HepG2 (cell line): Measurements from ENCODE around the gene RAET1E. TPM values are rescaled to one million over a fixed set of nuclear protein-coding genes. Genes with fewer than 3 reads are reported as not detected.

Experiments used
- ATAC-seq: fragments of 200-7000 bp; cut with Tn5 transposase; 3 replicates; pipeline ENCODE4 v1.9.1; 2020; ENCODE audit warnings: mild to moderate bottlenecking, moderate library complexity
- BruUV-seq: library from RNA; stranded (reverse); fragments of 400-500 nt; replicated peaks from 2 replicates; lab custom pipeline; 2021; lab: Mats Ljungman, UMichigan
- CTCF ChIA-PET: fragments of 300-600 bp; formaldehyde crosslinking; extraction: SDS; loops from one replicate; lab custom pipeline; 2021; ENCODE audit warnings: low total read pairs, inconsistent platforms, low intra/inter-chr PET ratio; lab: Yijun Ruan, JAX
- POLR2A ChIA-PET: fragments of 350-600 bp; sonication (Branson Sonifier 250); formaldehyde crosslinking; loops from one replicate; lab custom pipeline; 2020; ENCODE audit warnings: antibody characterized with exemption, inconsistent platforms; lab: Yijun Ruan, JAX
- DNase-seq: peaks from one replicate; pipeline ENCODE4 v3.0.0-alpha.2; 2015; ENCODE audit warnings: low spot score
- FAIRE-seq: peaks from 3 replicates; lab custom pipeline; 2011; peaks lifted over from hg19 to GRCh38; lab: Jason Lieb, UNC
- H2AFZ ChIP-seq: one replicate; pipeline ENCODE4 v1.6.1; 2011; ENCODE audit warnings: low read length, inconsistent platforms
- H3K27ac ChIP-seq: fragments of 300-600 bp; 3 replicates; pipeline ENCODE4 v1.8.0; 2011; ENCODE audit warnings: mixed run types, mild to moderate bottlenecking, mixed read lengths, low read length, inconsistent platforms; ENCODE audit not compliant: insufficient read depth; ENCODE audit errors: extremely low read length
- H3K27me3 ChIP-seq, 2 experiments: fragments of 200-600 bp in 1 of 2; 2 replicates in 1 of 2; 3 replicates in 1 of 2; pipeline versions ENCODE4 v1.6.0 to v1.8.0; 2011; ENCODE audit warnings: low read length in 2 of 2, mild to moderate bottlenecking in 2 of 2, moderate library complexity in 2 of 2, inconsistent platforms in 1 of 2; ENCODE audit not compliant: insufficient read depth in 2 of 2, control insufficient read depth in 1 of 2
- H3K36me3 ChIP-seq, 2 experiments: fragments of 200-600 bp in 1 of 2; replicated peaks in 1 of 2; 2 replicates in 1 of 2; 3 replicates in 1 of 2; pipeline versions ENCODE4 v1.5.1 to v1.8.0; 2011; ENCODE audit warnings: low read length in 2 of 2, inconsistent platforms in 1 of 2; ENCODE audit not compliant: insufficient read depth in 2 of 2, control insufficient read depth in 1 of 2
- H3K4me1 ChIP-seq: 2 replicates; pipeline ENCODE4 v1.5.1; 2012; ENCODE audit warnings: low read length, inconsistent platforms; ENCODE audit not compliant: insufficient read depth
- H3K4me2 ChIP-seq: 2 replicates; pipeline ENCODE4 v1.6.0; 2011; ENCODE audit warnings: low read depth, low read length, inconsistent platforms
- H3K4me3 ChIP-seq, 3 experiments: fragments of 200-600 bp in 1 of 3; sonication (generic), shearing (Covaris generic) in 1 of 3; replicated peaks in 1 of 3; 2 replicates each; pipeline ENCODE4 v1.5.1; 2011 to 2016; ENCODE audit warnings: low read length in 3 of 3, inconsistent platforms in 2 of 3, low read depth in 2 of 3, mild to moderate bottlenecking in 2 of 3, control low read depth in 1 of 3, mixed read lengths in 1 of 3; ENCODE audit not compliant: insufficient read depth in 1 of 3
- H3K79me2 ChIP-seq: one replicate; pipeline ENCODE4 v1.6.1; 2011; ENCODE audit warnings: low read length, inconsistent platforms; ENCODE audit not compliant: insufficient read depth
- H3K9ac ChIP-seq: 2 replicates; pipeline ENCODE4 v1.6.0; 2011; ENCODE audit warnings: mild to moderate bottlenecking, low read depth, low read length, inconsistent platforms; ENCODE audit not compliant: insufficient read depth
- H3K9me3 ChIP-seq: 2 replicates; pipeline ENCODE4 v1.5.1; 2012; ENCODE audit warnings: mild to moderate bottlenecking, low read length
- H4K20me1 ChIP-seq: 2 replicates; pipeline ENCODE4 v1.6.0; 2011; ENCODE audit warnings: inconsistent platforms, mild to moderate bottlenecking, low read length, moderate library complexity; ENCODE audit not compliant: insufficient read depth
- AGO1 ChIP-seq: fragments of 200-400 bp; formaldehyde crosslinking; IDR thresholded peaks from 2 replicates; pipeline ENCODE4 v1.6.1; 2017; ENCODE audit warnings: mild to moderate bottlenecking, low read depth, low read length, moderate library complexity; ENCODE audit not compliant: poor library complexity, severe bottlenecking
- CREB1 ChIP-seq, 2 experiments: fragments of 450-650 bp in 1 of 2; IDR thresholded peaks; 2 replicates each; pipeline ENCODE4 v1.6.1; 2016 to 2017; ENCODE audit warnings: control low read depth in 1 of 2, mild to moderate bottlenecking in 1 of 2, missing compliant biosample characterization in 1 of 2, missing genetic modification characterization in 1 of 2
- FLYWCH1 ChIP-seq: sonication (generic); formaldehyde crosslinking; IDR thresholded peaks from 2 replicates; pipeline ENCODE4 v1.8.1; 2023; ENCODE audit warnings: mild to moderate bottlenecking, missing genetic modification reagents
- HNRNPUL1 ChIP-seq: fragments of 200-400 bp; formaldehyde crosslinking; IDR thresholded peaks from 2 replicates; pipeline ENCODE4 v1.6.1; 2017; ENCODE audit warnings: low read depth, mild to moderate bottlenecking, low read length, moderate library complexity
- MAFK ChIP-seq, 2 experiments: IDR thresholded peaks in 1 of 2; conservative IDR thresholded peaks in 1 of 2; 2 replicates each; pipeline ENCODE4 v1.6.1; 2011; ENCODE audit warnings: improper control_type of control experiment in 2 of 2, low read length in 2 of 2
- NR2F2 ChIP-seq: IDR thresholded peaks from 2 replicates; pipeline ENCODE4 v1.6.1; 2012; ENCODE audit warnings: low read depth, inconsistent platforms, borderline replicate concordance
- TOPORS ChIP-seq: sonication (generic); formaldehyde crosslinking; IDR thresholded peaks from 2 replicates; pipeline ENCODE4 v1.8.0; 2023; ENCODE audit warnings: mild to moderate bottlenecking, missing genetic modification reagents
- ZBTB1 ChIP-seq: sonication (generic); formaldehyde crosslinking; IDR thresholded peaks from 2 replicates; pipeline ENCODE4 v1.4.0; 2020; ENCODE audit warnings: missing genetic modification reagents, borderline replicate concordance
- ZMYM2 ChIP-seq: sonication (generic); formaldehyde crosslinking; IDR thresholded peaks from 2 replicates; pipeline ENCODE4 v1.8.0; 2022; ENCODE audit warnings: mild to moderate bottlenecking, missing genetic modification reagents
- ZNF431 ChIP-seq: sonication (generic); formaldehyde crosslinking; IDR thresholded peaks from 2 replicates; pipeline ENCODE4 v1.9.0; 2022; ENCODE audit warnings: missing genetic modification reagents, low read depth, mild to moderate bottlenecking, borderline replicate concordance
- ZNF644 ChIP-seq: IDR thresholded peaks from 2 replicates; pipeline ENCODE4 v1.6.1; 2016; ENCODE audit warnings: low read depth
- ZNF703 ChIP-seq: sonication (generic); formaldehyde crosslinking; IDR thresholded peaks from 2 replicates; pipeline ENCODE4 v1.5.1; 2020; ENCODE audit warnings: missing genetic modification reagents, mild to moderate bottlenecking, moderate library complexity, borderline replicate concordance
- ZNF780A ChIP-seq: sonication (generic); formaldehyde crosslinking; IDR thresholded peaks from 2 replicates; pipeline ENCODE4 v1.8.0; 2022; ENCODE audit warnings: mild to moderate bottlenecking, missing genetic modification reagents, moderate library complexity
- WGBS: methylation state at CpG from one replicate; pipeline ENCODE4 v1.1.6; 2017; ENCODE audit warnings: low lambda C conversion rate; 5-methylcytosine and 5-hydroxymethylcytosine counted together
- in situ Hi-C: cut with HindIII; loops from 2 replicates; pipeline ENCODE4 v1.10.0; 2017; ENCODE audit warnings: low pct_unique_long_range_greater_than_20kb; ENCODE audit not compliant: extremely low pct_ligation_motif_present
- intact Hi-C: fragments of 100-400 bp; cut with micrococcal nuclease; formaldehyde crosslinking; loops from one replicate; pipeline ENCODE4 v1.10.0; 2022; ENCODE audit not compliant: unreplicated experiment
- polyA plus RNA-seq, 8 experiments: library from polyadenylated mRNA; depleted of rRNA in 3 of 8; stranded (reverse) in 7 of 8; unstranded in 1 of 8; fragments of >200 nt; fragmentation: Illumina TruSeq in 4 of 8; extraction: Trizol in 4 of 8; gene quantifications; 2 replicates each; pipeline versions ENCODE4 v1.2.1 to v1.2.3, GENCODE V29; 2011 to 2016; ENCODE audit warnings: low read depth in 4 of 8, missing spikeins in 1 of 8, mixed read lengths in 1 of 8; ENCODE audit not compliant: insufficient read depth in 1 of 8
- total RNA-seq, 5 experiments: library from RNA; depleted of rRNA; stranded (reverse); fragments of >200 nt; fragmentation: Illumina TruSeq; extraction: Trizol; gene quantifications; 2 replicates each; pipeline ENCODE4 v1.2.3, GENCODE V29; 2016; ENCODE audit warnings: low read depth in 1 of 5
- TF ChIP-seq, protein P1 (sequence below): sonication (generic); formaldehyde crosslinking; IDR thresholded peaks from 2 replicates; pipeline ENCODE4 v1.4.0; 2020; ENCODE audit warnings: mild to moderate bottlenecking, missing genetic modification reagents
- TF ChIP-seq, protein P2 (sequence below), 2 experiments: sonication (generic) in 1 of 2; formaldehyde crosslinking in 1 of 2; IDR thresholded peaks; 2 replicates each; pipeline versions ENCODE4 v1.4.0 to v1.6.1; 2016 to 2020; ENCODE audit warnings: borderline replicate concordance in 1 of 2, low read depth in 1 of 2, mild to moderate bottlenecking in 1 of 2, missing genetic modification reagents in 1 of 2
- TF ChIP-seq, protein P3 (sequence below): sonication (generic); formaldehyde crosslinking; IDR thresholded peaks from 2 replicates; pipeline ENCODE4 v1.8.0; 2022; ENCODE audit warnings: mild to moderate bottlenecking, missing genetic modification reagents, borderline replicate concordance
- TF ChIP-seq, protein P4 (sequence below): sonication (generic); formaldehyde crosslinking; IDR thresholded peaks from 2 replicates; pipeline ENCODE4 v1.8.0; 2022; ENCODE audit warnings: mild to moderate bottlenecking, missing genetic modification reagents, moderate library complexity

RAET1E gene
- total and polyA plus RNA-seq, 2 of the 13 experiments (the other 11 are each of a cell fraction or from before 2014, with no cell fraction given) = not detected

DNA sequence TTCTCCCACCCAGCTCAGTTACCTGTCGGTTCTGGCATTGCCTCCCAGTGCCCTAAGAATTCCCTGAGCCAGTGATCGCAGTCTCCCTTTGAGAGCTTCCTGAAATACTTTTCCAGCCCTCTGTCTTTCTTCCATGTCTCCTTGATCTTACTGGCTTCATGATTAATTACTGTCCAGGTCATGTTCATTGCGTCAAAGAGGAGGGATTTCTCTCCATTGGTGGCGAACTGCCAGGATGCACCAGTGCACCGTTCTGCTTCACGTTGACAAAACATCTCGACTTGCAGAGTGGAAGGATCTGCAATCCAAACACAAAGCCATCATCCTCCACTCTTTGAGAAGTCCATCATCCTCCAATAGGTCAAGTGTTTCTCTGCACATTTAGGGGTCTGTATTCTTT lies 8.6 kb downstream of the RAET1E start (continued):
- no peak for TF ChIP-seq ZBTB1
- no peak for TF ChIP-seq NR2F2
- TF ChIP-seq CREB1 (IDR thresholded peaks at IDR 0.05) = no peak
- TF ChIP-seq CREB1 (CRISPR knock-in tag; IDR thresholded peaks at IDR 0.05) = no peak
- TF ChIP-seq ZNF703 (CRISPR knock-in tag) = no peak
- TF ChIP-seq ZMYM2 (CRISPR knock-in tag) = no peak
- no peak for TF ChIP-seq TOPORS (CRISPR knock-in tag)

DNA sequence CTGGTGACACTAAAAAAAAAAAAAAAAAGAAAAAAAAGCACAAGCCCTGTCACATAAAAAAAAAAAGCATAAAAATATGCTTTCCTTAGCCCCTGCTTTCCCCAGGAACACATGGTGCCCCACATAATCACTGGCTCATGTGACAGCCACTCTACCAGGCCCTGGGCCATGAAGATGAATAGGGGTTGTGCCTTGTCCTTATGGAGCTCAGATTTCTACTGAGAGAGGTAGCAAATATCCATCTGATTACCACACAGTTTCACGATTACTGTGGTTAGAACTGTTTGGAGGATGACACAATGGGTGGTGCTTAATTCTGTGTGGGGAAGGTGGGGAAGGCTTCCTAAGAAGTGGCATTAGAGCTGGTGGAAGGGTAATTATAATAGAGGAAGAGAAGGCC lies 9.3 kb downstream of the RAET1E start:
- Histone ChIP-seq H3K4me2 (no peak overlapping the region), H3K79me2 (no peaks in the 10 kb centered on the region), H3K9ac (no peak overlapping the region), H3K36me3 (no peaks in the 10 kb centered on the region), H3K27me3 (peaks cover 3 to 49% of the 10 kb centered on the region in 2 experiments; a peak in 4 of 5 replicates), H3K9me3 (no peaks in the 10 kb centered on the region), H3K27ac (no peak overlapping the region), H4K20me1 (no peaks in the 10 kb centered on the region), H2AFZ (no peak overlapping the region), H3K4me3 (no peak overlapping the region), H3K4me1 (peaks cover 7% of the 10 kb centered on the region; the same call in 1 of the 2 replicates)
- ATAC-seq (no peak), FAIRE-seq (no peak), DNase-seq (no peak)
- CTCF ChIA-PET = no interaction called here
- in situ Hi-C loops = no loop called here
- POLR2A ChIA-PET = no interaction called here
- no TSS peak for BruUV-seq
- WGBS = 8% methylated on average over 1 of the region's 1 CpG
- intact Hi-C loops = no loop called here
- TF ChIP-seq HNRNPUL1 (no peak), MAFK (conservative IDR thresholded peaks at IDR 0.05 in 1 of 2, IDR thresholded peaks at IDR 0.05 in 1 of 2; ENCODE audit: low read length in 2 of 2) (no peak), FLYWCH1 (no peak), ZNF780A (no peak), ZNF431 (CRISPR knock-in tag) (no peak), ZNF644 (CRISPR knock-in tag) (no peak), AGO1 (no peak)
- TF ChIP-seq, protein P1, sequence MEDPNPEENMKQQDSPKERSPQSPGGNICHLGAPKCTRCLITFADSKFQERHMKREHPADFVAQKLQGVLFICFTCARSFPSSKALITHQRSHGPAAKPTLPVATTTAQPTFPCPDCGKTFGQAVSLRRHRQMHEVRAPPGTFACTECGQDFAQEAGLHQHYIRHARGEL (CRISPR knock-in tag) = no peak
- TF ChIP-seq, protein P2, sequence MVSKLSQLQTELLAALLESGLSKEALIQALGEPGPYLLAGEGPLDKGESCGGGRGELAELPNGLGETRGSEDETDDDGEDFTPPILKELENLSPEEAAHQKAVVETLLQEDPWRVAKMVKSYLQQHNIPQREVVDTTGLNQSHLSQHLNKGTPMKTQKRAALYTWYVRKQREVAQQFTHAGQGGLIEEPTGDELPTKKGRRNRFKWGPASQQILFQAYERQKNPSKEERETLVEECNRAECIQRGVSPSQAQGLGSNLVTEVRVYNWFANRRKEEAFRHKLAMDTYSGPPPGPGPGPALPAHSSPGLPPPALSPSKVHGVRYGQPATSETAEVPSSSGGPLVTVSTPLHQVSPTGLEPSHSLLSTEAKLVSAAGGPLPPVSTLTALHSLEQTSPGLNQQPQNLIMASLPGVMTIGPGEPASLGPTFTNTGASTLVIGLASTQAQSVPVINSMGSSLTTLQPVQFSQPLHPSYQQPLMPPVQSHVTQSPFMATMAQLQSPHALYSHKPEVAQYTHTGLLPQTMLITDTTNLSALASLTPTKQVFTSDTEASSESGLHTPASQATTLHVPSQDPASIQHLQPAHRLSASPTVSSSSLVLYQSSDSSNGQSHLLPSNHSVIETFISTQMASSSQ (IDR thresholded peaks at IDR 0.05; ENCODE audit: low read depth) = no peak
- TF ChIP-seq, protein P2 (CRISPR knock-in tag; IDR thresholded peaks at IDR 0.05; ENCODE audit: borderline replicate concordance) = no peak
- TF ChIP-seq, protein P3, sequence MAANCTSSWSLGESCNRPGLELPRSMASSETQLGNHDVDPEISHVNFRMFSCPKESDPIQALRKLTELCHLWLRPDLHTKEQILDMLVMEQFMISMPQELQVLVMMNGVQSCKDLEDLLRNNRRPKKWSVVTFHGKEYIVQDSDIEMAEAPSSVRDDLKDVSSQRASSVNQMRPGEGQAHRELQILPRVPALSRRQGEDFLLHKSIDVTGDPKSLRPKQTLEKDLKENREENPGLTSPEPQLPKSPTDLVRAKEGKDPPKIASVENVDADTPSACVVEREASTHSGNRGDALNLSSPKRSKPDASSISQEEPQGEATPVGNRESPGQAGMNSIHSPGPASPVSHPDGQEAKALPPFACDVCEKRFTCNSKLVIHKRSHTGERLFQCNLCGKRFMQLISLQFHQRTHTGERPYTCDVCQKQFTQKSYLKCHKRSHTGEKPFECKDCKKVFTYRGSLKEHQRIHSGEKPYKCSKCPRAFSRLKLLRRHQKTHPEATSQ (CRISPR knock-in tag) = no peak
- TF ChIP-seq, protein P4, sequence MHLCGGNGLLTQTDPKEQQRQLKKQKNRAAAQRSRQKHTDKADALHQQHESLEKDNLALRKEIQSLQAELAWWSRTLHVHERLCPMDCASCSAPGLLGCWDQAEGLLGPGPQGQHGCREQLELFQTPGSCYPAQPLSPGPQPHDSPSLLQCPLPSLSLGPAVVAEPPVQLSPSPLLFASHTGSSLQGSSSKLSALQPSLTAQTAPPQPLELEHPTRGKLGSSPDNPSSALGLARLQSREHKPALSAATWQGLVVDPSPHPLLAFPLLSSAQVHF (CRISPR knock-in tag) = no peak
